GM12878 (cell line): Measurements from ENCODE around the gene SRMS.

Experiments
- FOS ChIP-seq: IDR thresholded peaks from 3 replicates; pipeline ENCODE4 v1.6.1; 2011; ENCODE audit warnings: borderline replicate concordance; ENCODE audit not compliant: insufficient read length; ENCODE audit errors: extremely low read depth
- JUND ChIP-seq: IDR thresholded peaks from 2 replicates; pipeline ENCODE4 v1.6.1; 2012; ENCODE audit warnings: low read depth, mild to moderate bottlenecking, low read length, improper control_type of control experiment, moderate library complexity
- NFIC ChIP-seq: IDR thresholded peaks from 2 replicates; pipeline ENCODE4 v1.6.1; 2012; ENCODE audit warnings: low read depth, mild to moderate bottlenecking, inconsistent platforms, low read length, moderate library complexity
- POLR2A ChIP-seq: IDR thresholded peaks from 2 replicates; pipeline ENCODE4 v1.6.1; 2011; ENCODE audit warnings: low read depth, mild to moderate bottlenecking, low read length
- POLR2AphosphoS5 ChIP-seq: IDR thresholded peaks from 2 replicates; pipeline ENCODE4 v1.6.1; 2011; ENCODE audit warnings: mild to moderate bottlenecking, low read length, inconsistent platforms
- TCF7 ChIP-seq: IDR thresholded peaks from 2 replicates; pipeline ENCODE4 v1.6.1; 2014; ENCODE audit warnings: antibody characterized with exemption, borderline replicate concordance
- ZNF274 ChIP-seq: IDR thresholded peaks from one replicate; pipeline ENCODE4 v1.8.0; 2011; ENCODE audit not compliant: insufficient read length, insufficient read depth
- TF ChIP-seq, protein P1 (sequence below), 3 experiments: IDR thresholded peaks in 2 of 3; conservative IDR thresholded peaks in 1 of 3; 2 replicates each; pipeline ENCODE4 v1.5.1; 2011; ENCODE audit warnings: low read depth in 3 of 3, low read length in 3 of 3, mild to moderate bottlenecking in 3 of 3, control low read depth in 2 of 3, moderate library complexity in 2 of 3, inconsistent platforms in 1 of 3, mixed read lengths in 1 of 3; ENCODE audit not compliant: control insufficient read depth in 2 of 3, insufficient read depth in 1 of 3; ENCODE audit errors: extremely low read depth in 1 of 3

DNA sequence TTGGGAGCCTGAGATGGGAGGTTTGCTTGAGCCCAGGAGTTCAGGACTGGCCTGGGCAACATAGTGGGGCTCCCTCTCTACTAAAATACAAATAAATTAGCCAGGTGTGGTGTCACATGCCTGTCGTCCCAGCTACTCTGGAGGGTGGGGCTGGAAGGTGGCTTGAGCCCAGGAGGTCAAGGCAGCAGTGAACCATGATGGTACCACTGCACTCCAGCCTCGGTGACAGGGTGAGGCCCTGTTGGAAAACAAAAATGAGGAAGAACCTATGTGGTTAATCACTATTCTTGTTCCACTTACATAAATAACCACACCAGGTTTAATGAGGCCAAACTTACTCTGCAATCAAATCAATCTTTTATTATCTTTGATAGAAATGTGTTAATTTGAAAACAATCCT lies 21.6 kb downstream of the SRMS start:
- TF ChIP-seq NFIC (no peak), TCF7 (no peak), JUND (no peak), POLR2AphosphoS5 (no peak), POLR2A (peak; percentile 50; the same call in 1 of the 2 replicates), ZNF274 (no peak), FOS (no peak)
- TF ChIP-seq, protein P1, sequence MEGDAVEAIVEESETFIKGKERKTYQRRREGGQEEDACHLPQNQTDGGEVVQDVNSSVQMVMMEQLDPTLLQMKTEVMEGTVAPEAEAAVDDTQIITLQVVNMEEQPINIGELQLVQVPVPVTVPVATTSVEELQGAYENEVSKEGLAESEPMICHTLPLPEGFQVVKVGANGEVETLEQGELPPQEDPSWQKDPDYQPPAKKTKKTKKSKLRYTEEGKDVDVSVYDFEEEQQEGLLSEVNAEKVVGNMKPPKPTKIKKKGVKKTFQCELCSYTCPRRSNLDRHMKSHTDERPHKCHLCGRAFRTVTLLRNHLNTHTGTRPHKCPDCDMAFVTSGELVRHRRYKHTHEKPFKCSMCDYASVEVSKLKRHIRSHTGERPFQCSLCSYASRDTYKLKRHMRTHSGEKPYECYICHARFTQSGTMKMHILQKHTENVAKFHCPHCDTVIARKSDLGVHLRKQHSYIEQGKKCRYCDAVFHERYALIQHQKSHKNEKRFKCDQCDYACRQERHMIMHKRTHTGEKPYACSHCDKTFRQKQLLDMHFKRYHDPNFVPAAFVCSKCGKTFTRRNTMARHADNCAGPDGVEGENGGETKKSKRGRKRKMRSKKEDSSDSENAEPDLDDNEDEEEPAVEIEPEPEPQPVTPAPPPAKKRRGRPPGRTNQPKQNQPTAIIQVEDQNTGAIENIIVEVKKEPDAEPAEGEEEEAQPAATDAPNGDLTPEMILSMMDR (IDR thresholded peaks at IDR 0.05 in 2 of 3, conservative IDR thresholded peaks at IDR 0.05 in 1 of 3; ENCODE audit: control insufficient read depth in 2 of 3, extremely low read depth in 1 of 3, insufficient read depth in 1 of 3, low read depth in 3 of 3, low read length in 3 of 3) = no peak
